PFSK-1 (cell line): ENCODE data around the gene BEND5.

Experiments
- POLR2AphosphoS5 ChIP-seq: IDR thresholded peaks from 2 replicates; pipeline ENCODE4 v1.6.1; 2012; ENCODE audit warnings: low read depth, mild to moderate bottlenecking, control low read depth, low read length, moderate library complexity
- SIN3A ChIP-seq: IDR thresholded peaks from 2 replicates; pipeline ENCODE4 v1.6.1; 2012; ENCODE audit warnings: mild to moderate bottlenecking, low read length, moderate library complexity, borderline replicate concordance; ENCODE audit not compliant: insufficient read depth
- TF ChIP-seq, protein P1 (sequence below), 2 experiments: IDR thresholded peaks; 2 replicates each; pipeline versions ENCODE4 v1.6.1 to v1.8.0; 2011 to 2012; ENCODE audit warnings: low read depth in 2 of 2, low read length in 2 of 2, control low read depth in 1 of 2, inconsistent platforms in 1 of 2, mild to moderate bottlenecking in 1 of 2, moderate library complexity in 1 of 2; ENCODE audit not compliant: insufficient read depth in 1 of 2

DNA sequence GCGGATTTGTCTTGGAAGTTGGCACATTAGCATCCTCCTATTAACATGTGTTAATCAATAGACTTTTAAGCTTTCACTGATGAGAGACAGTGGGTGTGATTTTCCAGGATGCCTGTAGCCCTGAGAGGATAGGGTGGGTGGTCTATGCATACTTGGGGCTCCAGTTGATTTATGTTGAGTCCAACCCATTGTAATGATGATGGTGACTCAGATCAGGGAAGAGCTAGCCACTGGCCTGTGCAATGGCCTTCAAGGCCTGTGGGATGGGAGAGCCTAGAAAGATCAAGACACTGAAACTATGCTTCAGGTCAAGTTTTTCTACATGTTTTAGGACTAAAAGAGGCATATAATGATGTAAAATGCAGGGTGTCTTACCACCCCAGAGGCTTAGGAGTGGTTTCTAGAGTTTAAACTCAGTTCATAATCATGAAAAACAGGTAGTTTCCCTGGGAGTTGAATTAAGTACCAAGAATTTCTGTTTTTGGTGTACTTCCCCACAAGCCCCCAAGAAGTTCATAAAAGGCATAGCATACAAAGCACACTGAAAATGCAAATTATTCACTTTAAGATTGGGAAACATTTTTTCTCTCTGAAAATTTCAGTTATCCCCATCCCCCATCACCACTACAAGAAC, 19.9 kb downstream of the BEND5 start:
- TF ChIP-seq POLR2AphosphoS5 = no peak
- TF ChIP-seq, protein P1, sequence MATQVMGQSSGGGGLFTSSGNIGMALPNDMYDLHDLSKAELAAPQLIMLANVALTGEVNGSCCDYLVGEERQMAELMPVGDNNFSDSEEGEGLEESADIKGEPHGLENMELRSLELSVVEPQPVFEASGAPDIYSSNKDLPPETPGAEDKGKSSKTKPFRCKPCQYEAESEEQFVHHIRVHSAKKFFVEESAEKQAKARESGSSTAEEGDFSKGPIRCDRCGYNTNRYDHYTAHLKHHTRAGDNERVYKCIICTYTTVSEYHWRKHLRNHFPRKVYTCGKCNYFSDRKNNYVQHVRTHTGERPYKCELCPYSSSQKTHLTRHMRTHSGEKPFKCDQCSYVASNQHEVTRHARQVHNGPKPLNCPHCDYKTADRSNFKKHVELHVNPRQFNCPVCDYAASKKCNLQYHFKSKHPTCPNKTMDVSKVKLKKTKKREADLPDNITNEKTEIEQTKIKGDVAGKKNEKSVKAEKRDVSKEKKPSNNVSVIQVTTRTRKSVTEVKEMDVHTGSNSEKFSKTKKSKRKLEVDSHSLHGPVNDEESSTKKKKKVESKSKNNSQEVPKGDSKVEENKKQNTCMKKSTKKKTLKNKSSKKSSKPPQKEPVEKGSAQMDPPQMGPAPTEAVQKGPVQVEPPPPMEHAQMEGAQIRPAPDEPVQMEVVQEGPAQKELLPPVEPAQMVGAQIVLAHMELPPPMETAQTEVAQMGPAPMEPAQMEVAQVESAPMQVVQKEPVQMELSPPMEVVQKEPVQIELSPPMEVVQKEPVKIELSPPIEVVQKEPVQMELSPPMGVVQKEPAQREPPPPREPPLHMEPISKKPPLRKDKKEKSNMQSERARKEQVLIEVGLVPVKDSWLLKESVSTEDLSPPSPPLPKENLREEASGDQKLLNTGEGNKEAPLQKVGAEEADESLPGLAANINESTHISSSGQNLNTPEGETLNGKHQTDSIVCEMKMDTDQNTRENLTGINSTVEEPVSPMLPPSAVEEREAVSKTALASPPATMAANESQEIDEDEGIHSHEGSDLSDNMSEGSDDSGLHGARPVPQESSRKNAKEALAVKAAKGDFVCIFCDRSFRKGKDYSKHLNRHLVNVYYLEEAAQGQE (IDR thresholded peaks at IDR 0.05; ENCODE audit: insufficient read depth in 1 of 2, low read depth in 2 of 2, low read length in 2 of 2) = no peak
- TF ChIP-seq SIN3A = no peak
